ENCODE results near the gene POU2F1. TPM values are rescaled to one million over a fixed set of nuclear protein-coding genes. Genes with fewer than 3 reads are reported as not detected.
A peak's percentile ranks its signal among the peaks of the same experiment; 100 is the strongest.

Gene POU2F1
- total and polyA plus RNA-seq, 5 donors from 2014 or later = 5.2 to 35.3 (median 10.0) TPM

DNA sequence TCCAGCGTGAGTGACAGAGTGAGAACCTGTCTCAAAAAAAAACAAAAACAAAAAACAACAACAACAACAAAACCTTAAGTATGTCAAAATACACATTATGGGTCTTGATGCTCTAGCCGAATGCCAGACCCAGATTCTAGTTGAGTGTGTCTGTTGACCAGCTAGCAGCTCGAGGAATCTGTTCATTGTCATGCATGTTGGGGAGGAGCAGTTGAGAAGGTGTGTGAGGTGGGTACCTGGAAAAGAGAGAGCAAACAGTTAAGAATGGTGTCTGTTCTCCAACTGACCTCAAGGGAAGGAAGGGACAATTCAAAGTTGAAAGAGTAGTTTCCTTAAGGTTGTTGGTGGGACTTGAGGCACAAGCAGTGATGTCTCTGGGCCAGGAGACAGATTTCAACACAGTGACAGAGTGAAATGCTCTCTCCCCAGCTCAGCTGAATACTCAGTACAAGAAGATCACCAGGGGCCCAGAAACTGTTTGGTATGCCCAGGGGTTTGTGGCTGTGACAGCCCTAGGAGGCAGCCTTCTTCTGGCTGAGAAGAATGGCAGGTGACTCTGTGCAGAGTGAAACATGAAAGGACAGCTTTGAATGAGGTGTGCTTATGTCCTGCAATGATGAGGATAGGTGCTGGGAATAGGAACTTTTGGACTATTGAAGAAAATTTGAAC is 14.4 kb upstream of the POU2F1 start:
- peaks cover 13% of the 10 kb centered on the region for H3K27me3 Mint-ChIP-seq
- H3K27me3 ChIP-seq (ENCODE audit: control insufficient read depth, insufficient read depth, low read length) = peaks cover 14% of the 10 kb centered on the region
- no peaks in the 10 kb centered on the region for H3K36me3 ChIP-seq (ENCODE audit: control insufficient read depth, insufficient read depth, low read length)
- H3K4me1 Mint-ChIP-seq = peaks cover 0 to 2% (median 0%) of the 10 kb centered on the region in 4 donors
- H3K9me3 ChIP-seq (ENCODE audit: control insufficient read depth in 2 of 2, low read length in 2 of 2) = peaks cover 19% of the 10 kb centered on the region in 2 experiments
- H3K27ac Mint-ChIP-seq = no peak overlapping the region
- H3K9me3 Mint-ChIP-seq = peaks cover 0 to 23% (median 16%) of the 10 kb centered on the region in 7 donors
- H3K4me3 Mint-ChIP-seq = no peak overlapping the region
- H3K36me3 Mint-ChIP-seq = peaks cover 7% of the 10 kb centered on the region
- no peak overlapping the region for H3K4me3 ChIP-seq (ENCODE audit: low read depth, low read length)
- DNase-seq (no peak), ATAC-seq (ENCODE audit: low read depth in 2 of 2) (no peak)
- H3K27ac ChIP-seq (ENCODE audit: insufficient read depth, low read length, poor library complexity, severe bottlenecking) = no peak overlapping the region
- no peaks in the 10 kb centered on the region for H3K4me1 ChIP-seq (ENCODE audit: control insufficient read depth, insufficient read depth, low read length, poor library complexity, severe bottlenecking)

DNA sequence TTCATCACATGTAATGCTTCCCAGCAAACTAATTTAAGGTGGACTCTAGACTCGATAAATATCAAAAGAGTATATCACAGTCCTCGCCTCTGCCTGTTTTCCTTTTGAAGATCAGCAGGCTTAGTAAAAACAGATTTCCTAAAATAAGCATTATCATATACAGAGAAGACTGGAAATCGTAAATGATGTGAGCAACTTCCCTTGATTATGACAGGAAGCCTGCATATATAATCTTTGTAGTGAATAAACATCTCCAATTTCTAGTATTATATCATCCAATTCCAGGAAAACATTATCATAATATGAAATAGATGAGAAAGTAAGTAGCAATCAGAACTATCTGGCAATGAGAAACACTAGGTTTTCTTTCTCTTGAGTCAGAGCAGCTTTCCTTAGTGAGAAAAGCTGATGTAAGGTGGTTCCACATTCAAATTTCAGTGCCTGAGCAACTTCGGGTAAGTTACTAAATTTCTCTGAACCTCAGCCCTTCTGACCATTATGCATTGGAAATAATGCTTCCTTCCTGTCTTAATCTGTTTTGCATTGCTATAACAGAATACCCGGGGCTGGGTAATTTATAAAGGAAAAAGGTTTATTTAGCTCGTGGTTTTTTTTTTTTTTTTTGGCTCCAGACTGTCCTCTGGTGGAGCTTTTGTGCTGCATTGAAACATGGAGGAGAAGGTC is 12.6 kb upstream of the POU2F1 start:
- Histone ChIP-seq H3K9me3 (ENCODE audit: control insufficient read depth in 2 of 2, low read length in 2 of 2) (peaks cover 19% of the 10 kb centered on the region in 2 experiments), H3K4me3 (ENCODE audit: low read depth, low read length) (no peak overlapping the region), H3K27ac (ENCODE audit: insufficient read depth, low read length, poor library complexity, severe bottlenecking) (no peak overlapping the region), H3K27me3 (ENCODE audit: control insufficient read depth, insufficient read depth, low read length) (peaks cover 14% of the 10 kb centered on the region), H3K4me1 (ENCODE audit: control insufficient read depth, insufficient read depth, low read length, poor library complexity, severe bottlenecking) (no peaks in the 10 kb centered on the region), H3K36me3 (ENCODE audit: control insufficient read depth, insufficient read depth, low read length) (no peaks in the 10 kb centered on the region)
- H3K36me3 Mint-ChIP-seq = peaks cover 7% of the 10 kb centered on the region
- H3K4me1 Mint-ChIP-seq = peaks cover 0 to 2% (median 0%) of the 10 kb centered on the region in 4 donors
- no peak overlapping the region for H3K27ac Mint-ChIP-seq
- H3K27me3 Mint-ChIP-seq = peaks cover 23% of the 10 kb centered on the region
- H3K4me3 Mint-ChIP-seq = no peak overlapping the region
- DNase-seq (peak in 1 of 3 donors; percentile 35), ATAC-seq (ENCODE audit: low read depth in 2 of 2) (no peak)
- peaks cover 0 to 23% (median 16%) of the 10 kb centered on the region in 7 donors for H3K9me3 Mint-ChIP-seq

DNA sequence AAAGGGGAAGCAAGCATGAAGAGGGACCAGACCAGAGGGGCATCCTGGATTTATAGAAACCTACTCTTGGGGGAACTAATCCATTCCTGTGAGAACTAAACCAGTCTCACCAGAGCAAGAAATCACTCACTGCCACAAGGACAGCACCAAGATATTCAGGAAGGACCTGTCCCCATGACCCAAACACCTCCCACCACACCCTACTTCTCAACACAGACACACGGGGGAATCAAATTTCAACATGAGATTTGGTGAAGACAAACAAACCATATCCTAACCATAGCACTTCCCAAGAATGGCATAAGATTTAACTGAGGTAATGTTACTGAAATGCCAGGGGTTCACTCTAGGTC is 12.1 kb upstream of the POU2F1 start:
- H3K36me3 Mint-ChIP-seq = peaks cover 7% of the 10 kb centered on the region
- peaks cover 0 to 2% (median 0%) of the 10 kb centered on the region in 4 donors for H3K4me1 Mint-ChIP-seq
- Histone ChIP-seq H3K27me3 (ENCODE audit: control insufficient read depth, insufficient read depth, low read length) (peaks cover 14% of the 10 kb centered on the region), H3K27ac (ENCODE audit: insufficient read depth, low read length, poor library complexity, severe bottlenecking) (no peak overlapping the region), H3K9me3 (ENCODE audit: control insufficient read depth in 2 of 2, low read length in 2 of 2) (peaks cover 19% of the 10 kb centered on the region in 2 experiments), H3K4me1 (ENCODE audit: control insufficient read depth, insufficient read depth, low read length, poor library complexity, severe bottlenecking) (no peaks in the 10 kb centered on the region), H3K4me3 (ENCODE audit: low read depth, low read length) (no peak overlapping the region), H3K36me3 (ENCODE audit: control insufficient read depth, insufficient read depth, low read length) (no peaks in the 10 kb centered on the region)
- peaks cover 0 to 23% (median 16%) of the 10 kb centered on the region in 7 donors for H3K9me3 Mint-ChIP-seq
- H3K27ac Mint-ChIP-seq = no peak overlapping the region
- no peak overlapping the region for H3K4me3 Mint-ChIP-seq
- peaks cover 23% of the 10 kb centered on the region for H3K27me3 Mint-ChIP-seq
- DNase-seq (no peak), ATAC-seq (ENCODE audit: low read depth in 2 of 2) (no peak)

DNA sequence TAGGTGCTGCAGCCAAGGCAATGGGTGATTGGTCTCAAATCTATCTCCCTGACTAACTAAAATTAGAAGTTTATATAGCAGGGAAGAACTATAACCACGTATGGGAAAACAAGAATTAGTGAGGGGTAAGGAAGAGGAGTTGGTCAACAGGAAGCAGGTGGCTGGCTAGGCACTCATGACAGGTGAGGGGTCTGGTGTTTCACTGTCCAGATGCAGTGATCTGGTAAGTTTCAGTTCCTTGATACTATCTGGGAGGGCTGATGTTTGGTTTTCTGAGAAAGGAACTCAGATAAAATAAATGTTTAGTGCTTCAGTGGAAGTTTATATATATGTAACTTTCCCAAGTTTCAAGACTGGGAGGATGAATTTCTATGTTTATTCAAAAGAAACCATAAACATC is 11.6 kb upstream of the POU2F1 start:
- Mint-ChIP-seq H3K4me1 (peaks cover 0 to 2% (median 0%) of the 10 kb centered on the region in 4 donors), H3K4me3 (no peak overlapping the region), H3K27ac (no peak overlapping the region), H3K36me3 (peaks cover 7% of the 10 kb centered on the region), H3K9me3 (peaks cover 0 to 23% (median 16%) of the 10 kb centered on the region in 7 donors), H3K27me3 (peaks cover 23% of the 10 kb centered on the region)
- Histone ChIP-seq H3K4me3 (ENCODE audit: low read depth, low read length) (no peak overlapping the region), H3K9me3 (ENCODE audit: control insufficient read depth in 2 of 2, low read length in 2 of 2) (peaks cover 19% of the 10 kb centered on the region in 2 experiments), H3K36me3 (ENCODE audit: control insufficient read depth, insufficient read depth, low read length) (no peaks in the 10 kb centered on the region), H3K4me1 (ENCODE audit: control insufficient read depth, insufficient read depth, low read length, poor library complexity, severe bottlenecking) (no peaks in the 10 kb centered on the region), H3K27me3 (ENCODE audit: control insufficient read depth, insufficient read depth, low read length) (peaks cover 14% of the 10 kb centered on the region), H3K27ac (ENCODE audit: insufficient read depth, low read length, poor library complexity, severe bottlenecking) (no peak overlapping the region)
- ATAC-seq (ENCODE audit: low read depth in 2 of 2) (no peak), DNase-seq (no peak)

DNA sequence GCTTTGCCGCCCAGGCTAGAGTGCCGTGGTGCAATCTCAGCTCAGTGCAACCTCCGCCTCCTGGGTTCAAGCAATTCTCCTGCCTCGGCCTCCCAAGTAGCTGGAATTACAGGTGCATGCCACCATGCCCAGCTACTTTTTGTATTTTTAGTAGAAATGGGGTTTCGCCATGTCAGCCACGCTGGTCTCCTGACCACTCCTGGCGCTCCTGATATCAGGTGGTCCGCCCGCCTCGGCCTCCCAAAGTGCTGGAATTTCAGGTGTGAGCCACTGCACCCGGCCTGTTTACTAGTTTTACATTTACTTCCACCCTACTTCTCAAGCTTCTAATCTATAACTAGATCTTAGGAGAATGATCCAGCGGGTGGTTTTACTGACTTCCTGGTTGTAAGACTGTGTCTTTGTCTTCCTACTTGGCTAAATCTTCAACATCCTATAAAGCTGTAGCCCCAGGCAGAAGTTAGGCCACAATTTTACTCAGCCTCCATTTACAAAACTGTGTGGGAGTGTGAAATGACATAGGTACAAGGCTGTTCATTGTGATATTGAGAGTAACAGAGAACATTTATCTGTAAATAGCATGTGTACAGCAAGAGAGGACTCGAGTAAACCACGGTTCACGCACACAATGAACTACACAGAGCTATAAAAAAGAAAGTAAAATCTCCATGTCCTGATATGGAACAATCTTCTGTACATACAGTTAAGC is 9.6 kb upstream of the POU2F1 start:
- peak overlapping the region in 1 of 4 donors; percentile 11 for H3K4me3 Mint-ChIP-seq
- Histone ChIP-seq H3K27me3 (ENCODE audit: control insufficient read depth, insufficient read depth, low read length) (peaks cover 14% of the 10 kb centered on the region), H3K4me1 (ENCODE audit: control insufficient read depth, insufficient read depth, low read length, poor library complexity, severe bottlenecking) (no peaks in the 10 kb centered on the region), H3K36me3 (ENCODE audit: control insufficient read depth, insufficient read depth, low read length) (no peaks in the 10 kb centered on the region), H3K9me3 (ENCODE audit: control insufficient read depth in 2 of 2, low read length in 2 of 2) (peaks cover 19% of the 10 kb centered on the region in 2 experiments), H3K27ac (ENCODE audit: insufficient read depth, low read length, poor library complexity, severe bottlenecking) (no peak overlapping the region), H3K4me3 (ENCODE audit: low read depth, low read length) (no peak overlapping the region)
- H3K27me3 Mint-ChIP-seq = peaks cover 23% of the 10 kb centered on the region
- DNase-seq (no peak), ATAC-seq (ENCODE audit: low read depth in 2 of 2) (no peak)
- peaks cover 0 to 2% (median 0%) of the 10 kb centered on the region in 4 donors for H3K4me1 Mint-ChIP-seq
- H3K9me3 Mint-ChIP-seq = peaks cover 0 to 20% (median 14%) of the 10 kb centered on the region in 7 donors
- no peak overlapping the region for H3K27ac Mint-ChIP-seq
- peaks cover 7% of the 10 kb centered on the region for H3K36me3 Mint-ChIP-seq

DNA sequence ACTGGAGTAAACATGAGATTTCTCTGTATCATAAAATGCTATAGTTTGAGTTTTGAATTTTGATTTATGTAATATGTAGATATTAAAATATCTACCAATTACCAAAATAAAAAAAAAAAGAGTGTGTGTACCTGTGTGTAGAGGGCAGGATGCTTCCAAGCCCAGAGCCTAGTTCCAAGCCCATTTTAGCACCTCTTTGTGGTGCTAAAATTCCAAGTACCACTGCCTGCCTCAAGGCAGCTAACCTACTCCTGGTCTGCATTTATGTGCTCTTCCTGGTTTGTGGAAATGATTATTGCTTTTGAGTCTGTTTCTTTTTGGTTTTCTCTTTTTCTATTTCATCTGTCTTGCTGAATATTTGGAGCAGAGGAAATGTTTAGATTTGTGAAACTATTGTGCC is 8.7 kb upstream of the POU2F1 start:
- peaks cover 7% of the 10 kb centered on the region for H3K36me3 Mint-ChIP-seq
- peaks cover 0 to 25% (median 16%) of the 10 kb centered on the region in 7 donors for H3K9me3 Mint-ChIP-seq
- peaks cover 26% of the 10 kb centered on the region for H3K27me3 Mint-ChIP-seq
- ATAC-seq (ENCODE audit: low read depth in 2 of 2) (no peak), DNase-seq (no peak)
- H3K4me3 Mint-ChIP-seq = no peak overlapping the region
- no peak overlapping the region for H3K4me3 ChIP-seq (ENCODE audit: low read depth, low read length)
- no peak overlapping the region for H3K27ac ChIP-seq (ENCODE audit: insufficient read depth, low read length, poor library complexity, severe bottlenecking)
- H3K4me1 ChIP-seq (ENCODE audit: control insufficient read depth, insufficient read depth, low read length, poor library complexity, severe bottlenecking) = no peaks in the 10 kb centered on the region
- H3K9me3 ChIP-seq (ENCODE audit: control insufficient read depth in 2 of 2, low read length in 2 of 2) = peaks cover 19% of the 10 kb centered on the region in 2 experiments
- no peak overlapping the region for H3K27ac Mint-ChIP-seq
- no peaks in the 10 kb centered on the region for H3K36me3 ChIP-seq (ENCODE audit: control insufficient read depth, insufficient read depth, low read length)
- H3K4me1 Mint-ChIP-seq = no peaks in the 10 kb centered on the region
- H3K27me3 ChIP-seq (ENCODE audit: control insufficient read depth, insufficient read depth, low read length) = peaks cover 14% of the 10 kb centered on the region

DNA sequence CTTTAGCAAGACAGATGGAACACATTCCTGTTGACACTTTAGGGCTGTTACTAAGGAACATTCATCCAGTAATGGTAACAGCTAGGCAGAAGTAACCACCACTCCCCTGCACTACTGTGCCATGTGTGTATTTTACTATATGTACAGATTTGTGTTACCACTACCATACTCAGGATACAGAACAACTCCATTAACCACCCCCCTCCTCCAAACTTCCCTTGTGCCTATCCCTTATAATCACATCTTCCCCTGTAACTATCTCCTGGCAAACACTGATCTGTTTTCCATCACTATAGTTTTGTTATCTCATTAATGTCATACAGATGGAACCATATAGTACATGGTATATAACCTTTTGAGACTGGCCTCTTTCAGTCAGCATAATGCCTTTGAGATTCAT is 3.9 kb upstream of the POU2F1 start:
- ATAC-seq (ENCODE audit: low read depth in 2 of 2) (no peak), DNase-seq (no peak)
- H3K27ac Mint-ChIP-seq = no peak overlapping the region
- H3K36me3 Mint-ChIP-seq = no peaks in the 10 kb centered on the region
- H3K36me3 ChIP-seq (ENCODE audit: control insufficient read depth, insufficient read depth, low read length) = no peaks in the 10 kb centered on the region
- no peaks in the 10 kb centered on the region for H3K9me3 ChIP-seq (ENCODE audit: control insufficient read depth in 2 of 2, low read length in 2 of 2)
- no peak overlapping the region for H3K4me3 ChIP-seq (ENCODE audit: low read depth, low read length)
- H3K27ac ChIP-seq (ENCODE audit: insufficient read depth, low read length, poor library complexity, severe bottlenecking) = no peak overlapping the region
- H3K4me3 Mint-ChIP-seq = no peak overlapping the region
- peaks cover 0 to 7% (median 2%) of the 10 kb centered on the region in 7 donors for H3K9me3 Mint-ChIP-seq
- H3K27me3 ChIP-seq (ENCODE audit: control insufficient read depth, insufficient read depth, low read length) = no peaks in the 10 kb centered on the region
- peaks cover 26% of the 10 kb centered on the region for H3K27me3 Mint-ChIP-seq
- peaks cover 6% of the 10 kb centered on the region for H3K4me1 ChIP-seq (ENCODE audit: control insufficient read depth, insufficient read depth, low read length, poor library complexity, severe bottlenecking)
- peaks cover 0 to 14% (median 9%) of the 10 kb centered on the region in 4 donors for H3K4me1 Mint-ChIP-seq

All from CD4-positive, CD25-positive, alpha-beta regulatory T cell (primary cell).